ENCODE data around the gene ZSWIM7.

The ZSWIM7 gene

DNA sequence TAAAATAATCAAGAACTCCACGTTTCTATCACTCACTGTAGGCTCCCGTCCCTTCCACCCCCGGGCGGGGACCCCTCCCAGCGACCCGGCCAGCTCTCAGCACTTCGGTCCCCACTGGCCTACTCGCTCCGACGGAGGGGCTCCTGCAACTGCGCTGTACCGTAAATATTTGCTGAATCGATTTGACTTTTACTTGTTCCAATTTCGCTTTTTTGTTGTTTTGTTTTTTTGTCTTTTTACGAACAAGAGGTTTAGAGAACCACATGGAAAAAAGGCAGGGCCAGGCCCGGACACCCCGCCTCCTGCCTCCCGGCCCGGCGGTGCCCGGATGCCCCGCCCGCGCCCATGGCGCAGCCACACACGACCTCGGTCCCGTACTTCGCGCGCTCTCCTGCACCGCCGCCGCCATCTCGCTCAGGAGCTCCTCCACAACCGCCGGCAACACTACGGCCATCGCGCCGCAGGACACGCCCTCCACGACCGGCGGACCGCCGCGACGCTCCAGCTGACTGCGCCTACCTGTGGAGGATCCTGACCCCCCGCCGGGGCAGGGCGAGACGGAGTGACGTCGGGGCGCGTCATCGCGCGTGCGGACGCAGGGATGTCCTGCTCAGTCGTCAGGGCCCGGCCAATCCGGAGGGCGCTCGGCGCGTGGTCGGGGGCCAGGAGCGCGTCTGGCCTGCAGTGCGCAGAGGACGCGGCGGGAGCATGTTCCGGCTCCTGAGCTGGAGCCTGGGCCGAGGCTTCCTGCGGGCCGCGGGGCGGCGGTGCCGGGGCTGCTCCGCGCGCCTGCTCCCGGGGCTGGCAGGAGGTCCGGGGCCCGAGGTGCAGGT is at the start of gene ZSWIM7, which contains the start of gene TTC19:
Gene ZSWIM7 (minus strand): TSS at position 564 of the 833 bp plus-strand sequence. CDS start 110 bp downstream, at position 454.
Gene TTC19 (plus strand): TSS at position 684 of the 833 bp plus-strand sequence. CDS start 25 bp downstream, at position 709.
- DNase-seq = peak; percentile 98

DNA sequence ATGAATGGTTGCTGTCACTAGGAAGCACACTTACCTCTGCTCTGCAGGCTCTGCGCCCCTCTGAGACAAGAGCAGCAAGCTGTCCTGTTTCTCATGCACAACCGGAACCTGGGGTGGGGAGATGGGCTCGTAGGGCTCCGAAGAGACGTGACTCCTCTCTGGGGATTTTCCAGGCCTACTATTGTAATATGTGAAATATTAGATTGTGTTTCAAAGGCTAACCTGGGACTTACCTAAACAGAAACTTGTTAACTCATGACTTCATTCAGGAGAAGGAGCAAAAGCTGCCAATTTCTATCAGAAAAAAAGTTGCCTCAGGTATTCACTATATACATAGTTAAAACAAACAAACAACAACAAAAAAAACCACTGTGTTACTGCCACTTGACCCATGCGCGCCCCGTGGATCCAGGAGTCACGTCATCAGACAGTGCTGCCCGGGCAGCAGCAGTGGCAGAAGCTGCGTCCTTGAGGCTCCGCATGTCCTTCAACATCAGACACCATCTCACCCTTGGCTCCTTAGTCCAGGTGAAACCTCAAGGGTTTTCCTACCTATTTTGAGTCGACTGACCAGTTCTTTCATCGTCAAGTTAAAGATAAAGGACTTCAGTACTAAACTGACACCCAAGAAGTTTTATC is 49.4 kb upstream of the ZSWIM7 start:
- DNase-seq = no peak

GRCh38 chr17:16046966-16047365 is 47.5 kb upstream of the ZSWIM7 start:
- DNase-seq = no peak

DNA sequence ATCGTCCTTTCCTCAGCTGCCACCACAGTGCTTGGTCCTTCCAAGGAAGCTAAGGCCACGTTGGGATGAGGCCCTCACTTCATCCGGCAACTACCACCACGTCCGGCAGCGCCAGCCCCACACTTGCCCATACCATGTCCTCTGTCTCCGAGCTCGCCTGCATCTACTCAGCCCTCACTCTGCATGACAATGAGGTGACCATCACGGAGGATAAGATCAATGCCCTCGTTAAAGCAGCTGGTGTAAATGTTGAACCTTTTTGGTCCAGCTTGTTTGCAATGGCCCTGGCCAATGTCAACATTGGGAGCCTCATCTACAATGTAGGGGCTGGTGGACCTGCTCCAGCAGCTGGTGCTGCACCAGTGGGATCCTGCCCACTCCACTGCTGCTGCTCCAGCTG is 45.0 kb upstream of the ZSWIM7 start:
- DNase-seq = no peak

DNA sequence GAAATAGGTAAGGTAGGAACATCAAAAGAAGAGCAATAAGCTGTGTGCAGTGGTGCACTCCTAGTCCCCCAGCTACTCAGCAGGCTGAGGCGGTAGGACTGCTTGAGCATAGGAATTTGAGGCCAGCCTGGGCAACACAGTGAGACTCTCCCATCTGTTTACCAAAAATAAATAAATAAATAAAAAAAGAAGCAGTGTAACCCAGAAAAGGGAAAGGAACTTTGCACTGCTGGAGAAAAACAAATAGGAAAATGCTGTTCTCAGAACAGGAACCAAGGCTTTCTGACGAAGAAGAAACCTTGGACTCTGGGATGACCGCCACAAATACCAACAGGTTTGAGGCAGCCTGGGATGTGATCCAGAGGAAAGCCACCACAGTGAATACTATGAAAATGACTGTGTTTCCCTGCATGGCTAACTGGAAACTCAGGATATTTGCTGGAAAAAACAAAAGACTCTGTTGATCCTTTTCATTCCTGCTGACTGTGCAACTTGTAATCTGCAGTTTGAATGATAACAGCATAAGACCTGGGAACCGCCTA is 41.3 kb upstream of the ZSWIM7 start:
- DNase-seq = no peak

- no peak for DNase-seq
These were observed 38.1 kb upstream of the ZSWIM7 start for GRCh38 chr17:16037636-16038035.

GRCh38 chr17:16036261-16036660 is 36.8 kb upstream of the ZSWIM7 start:
- DNase-seq = no peak

GRCh38 chr17:16033729-16034349 is 34.3 kb upstream of the ZSWIM7 start:
- DNase-seq = no peak

DNA sequence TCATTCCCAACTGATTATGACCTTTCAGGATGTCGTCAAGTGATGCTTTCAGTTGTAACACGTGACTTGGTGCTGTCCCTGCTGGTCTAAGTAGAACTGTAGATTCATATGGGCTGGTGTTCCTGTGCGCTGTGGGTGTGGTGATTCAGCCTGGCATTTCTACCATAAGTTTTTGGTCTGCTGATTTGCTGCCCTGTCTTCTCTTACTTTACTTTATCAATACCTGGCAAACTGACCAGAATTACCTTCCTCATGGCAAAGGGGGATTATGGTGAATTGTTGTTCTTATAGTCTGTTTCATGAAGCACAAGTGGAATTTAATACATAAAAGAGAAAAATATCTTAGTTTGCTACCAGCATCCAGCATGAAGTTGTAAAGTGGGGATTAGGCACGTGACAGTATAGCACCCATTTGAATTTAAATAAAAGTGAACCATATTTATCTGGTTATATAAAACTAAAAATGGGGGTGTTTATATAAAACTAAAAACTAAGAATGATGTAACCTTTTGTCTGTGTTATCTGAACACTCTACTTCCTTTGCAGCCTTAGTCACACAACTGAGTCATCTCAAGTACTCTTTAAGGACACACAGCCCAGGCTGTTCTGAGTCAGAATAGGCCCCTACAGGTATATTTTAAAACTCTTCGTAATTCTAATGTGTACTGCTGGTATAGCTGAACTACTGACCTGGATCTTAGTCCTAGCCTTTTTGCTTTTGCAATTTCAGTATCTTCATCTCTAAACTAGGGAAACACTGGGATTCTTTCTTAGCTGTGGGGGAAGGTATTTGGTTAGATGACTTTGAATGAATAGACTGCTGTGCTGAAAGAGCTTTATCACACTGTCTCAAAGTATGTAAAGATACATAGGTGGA is 28.4 kb upstream of the ZSWIM7 start:
- peak; percentile 59 for DNase-seq

- no peak for DNase-seq
These were observed 27.4 kb upstream of the ZSWIM7 start for GRCh38 chr17:16026895-16027294.

GRCh38 chr17:16025202-16025601 is 25.7 kb upstream of the ZSWIM7 start:
- DNase-seq = no peak

- DNase-seq = no peak
These were observed 24.4 kb upstream of the ZSWIM7 start for GRCh38 chr17:16023881-16024280.

DNA sequence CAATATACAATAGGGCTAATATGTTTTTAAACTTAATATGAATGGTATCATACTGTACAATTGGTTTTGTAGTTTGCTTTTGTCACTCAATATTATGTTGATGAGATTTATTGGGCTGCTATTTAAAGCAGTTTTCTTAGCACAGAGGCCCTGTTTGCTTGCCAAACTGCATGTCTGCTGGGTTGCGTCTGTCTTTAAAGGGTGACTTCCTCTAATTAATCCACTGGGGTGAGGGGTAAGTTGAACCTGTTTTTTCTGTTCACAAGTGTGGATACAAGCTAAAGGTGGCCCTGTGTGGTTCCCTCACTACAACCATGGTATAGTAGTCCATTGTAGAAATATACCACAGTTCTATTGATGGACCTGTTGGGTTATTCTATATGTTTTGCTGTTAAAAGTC is 19.8 kb upstream of the ZSWIM7 start:
- DNase-seq = no peak

- no peak for DNase-seq
These were observed 14.5 kb upstream of the ZSWIM7 start for GRCh38 chr17:16013943-16014407.

DNA sequence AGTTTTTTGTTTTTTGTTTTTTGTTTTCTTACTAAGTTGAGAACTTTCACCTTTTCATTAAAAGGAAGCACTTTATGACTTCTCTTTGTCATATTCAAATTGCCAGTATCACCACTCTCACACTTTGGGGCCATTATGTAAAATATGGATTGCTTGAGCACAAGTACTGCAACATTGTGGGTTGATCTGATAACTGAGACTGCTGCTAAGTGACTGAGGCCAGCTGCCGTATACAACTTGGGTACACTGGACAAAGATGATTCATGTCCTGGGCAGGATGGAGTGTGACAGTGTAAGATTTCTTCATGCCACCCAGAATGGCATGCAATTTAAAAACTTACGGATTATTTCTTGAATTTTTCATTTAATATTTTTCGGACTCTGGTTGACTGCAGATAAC is 7.9 kb upstream of the ZSWIM7 start:
- no peak for DNase-seq

- no peak for DNase-seq
These were observed 6.1 kb upstream of the ZSWIM7 start for GRCh38 chr17:16005636-16006035.

- no peak for DNase-seq
These were observed 4.3 kb upstream of the ZSWIM7 start for GRCh38 chr17:16003841-16004240.

DNA sequence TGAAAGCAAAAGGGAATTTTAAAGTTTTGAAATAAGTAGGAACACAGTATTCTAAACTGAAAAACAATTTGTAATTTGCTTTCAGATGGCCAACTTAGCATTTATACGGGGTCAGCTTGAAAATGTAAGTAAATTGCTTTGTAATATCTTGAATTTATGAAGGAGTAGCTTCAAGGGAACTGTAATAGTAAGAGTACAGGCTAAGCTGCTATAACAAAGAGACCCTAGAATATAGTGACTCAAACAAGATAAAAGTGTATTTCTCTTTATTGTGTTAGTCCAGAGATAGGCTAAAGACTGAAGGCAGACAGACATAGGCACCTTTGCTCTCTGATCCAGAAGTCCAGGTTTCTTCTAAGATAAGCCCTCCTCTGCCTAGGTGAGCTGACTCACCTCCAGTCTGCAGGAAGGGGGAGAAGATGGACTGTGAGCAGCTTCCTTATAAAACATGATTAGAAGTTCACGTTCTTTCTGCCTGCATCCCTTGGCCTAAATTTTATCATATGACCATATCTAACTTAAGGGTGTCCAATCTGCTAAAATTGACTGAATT is 3.3 kb upstream of the ZSWIM7 start:
- no peak for DNase-seq

- no peak for DNase-seq
These were observed 1.9 kb upstream of the ZSWIM7 start for GRCh38 chr17:16001226-16001897.

DNA sequence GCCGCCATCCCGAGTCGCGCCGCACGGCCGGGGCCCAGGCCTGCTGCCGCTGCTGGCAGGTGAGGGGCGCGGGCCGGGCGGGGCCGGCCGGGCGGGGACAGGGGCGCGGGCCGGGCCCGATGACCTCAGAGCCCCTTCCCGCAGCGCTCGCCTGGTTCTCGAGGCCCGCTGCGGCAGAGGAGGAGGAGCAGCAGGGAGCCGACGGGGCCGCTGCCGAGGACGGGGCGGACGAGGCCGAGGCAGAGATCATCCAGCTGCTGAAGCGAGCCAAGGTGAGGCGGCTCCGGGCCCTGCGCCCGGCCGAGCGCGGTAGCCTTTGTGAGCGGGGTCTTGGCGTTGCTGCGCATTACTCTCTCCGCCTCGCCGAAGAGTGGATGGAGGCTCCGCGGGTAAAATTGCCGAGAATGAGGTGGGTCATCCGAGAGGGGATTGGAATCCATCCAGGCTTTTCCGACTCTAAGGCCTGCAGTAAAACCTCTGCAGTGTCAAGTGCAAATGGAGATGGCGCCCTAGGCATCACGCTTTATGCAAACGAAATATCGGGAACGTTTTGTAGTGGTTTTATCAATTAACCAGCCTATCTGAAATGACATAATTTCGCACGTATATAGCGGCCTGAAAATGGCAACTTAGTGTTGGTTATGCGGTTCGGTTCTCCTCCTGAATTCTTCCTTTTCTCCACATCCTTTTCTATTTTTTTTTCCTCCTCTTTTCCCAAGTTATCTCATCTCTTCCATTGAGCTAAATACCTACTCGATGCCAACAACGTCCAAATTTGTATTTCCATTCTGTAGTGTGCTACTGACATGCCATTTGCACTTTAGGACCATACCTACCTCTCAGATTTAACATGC is 697 bp upstream of the ZSWIM7 start:
- no peak for DNase-seq

Measured in activated CD8-positive, alpha-beta memory T cell treated with anti-CD3 and anti-CD28 coated beads, Interleukin-2, amount 50 U/mL, for 48 hours (primary cell).